H9 (cell line): Measurements from ENCODE around the gene RSPO3. TPM values are rescaled to one million over a fixed set of nuclear protein-coding genes. Genes with fewer than 3 reads are reported as not detected.
"Not testable (repeated sequence)": the region's sequence is repeated elsewhere in the genome, so short reads cannot be mapped to it uniquely, and the experiment has no call there.

Experiments
- DNase-seq: peaks from one replicate; pipeline ENCODE4 v3.0.0-alpha.2; 2017
- H2AFZ ChIP-seq: one replicate; pipeline ENCODE4 v1.6.1; 2013; ENCODE audit warnings: mild to moderate bottlenecking, low read length, control low read depth, moderate library complexity
- H2AK5ac ChIP-seq: 2 replicates; pipeline ENCODE4 v1.6.1; 2013; ENCODE audit warnings: low read length, control low read depth, mixed read lengths; ENCODE audit not compliant: insufficient read length
- H2BK120ac ChIP-seq: one replicate; pipeline ENCODE4 v1.6.1; 2013; ENCODE audit warnings: low read depth, mild to moderate bottlenecking, low read length, control low read depth, inconsistent platforms; ENCODE audit not compliant: poor library complexity, severe bottlenecking
- H2BK12ac ChIP-seq: 2 replicates; pipeline ENCODE4 v1.6.1; 2013; ENCODE audit warnings: low read length, control low read depth, mixed read lengths, low read depth; ENCODE audit not compliant: insufficient read length
- H2BK15ac ChIP-seq: 2 replicates; pipeline ENCODE4 v1.6.1; 2013; ENCODE audit warnings: low read depth, low read length, control low read depth
- H2BK20ac ChIP-seq: one replicate; pipeline ENCODE4 v1.6.1; 2013; ENCODE audit warnings: low read depth, mild to moderate bottlenecking, low read length, control low read depth, inconsistent platforms; ENCODE audit not compliant: poor library complexity, severe bottlenecking
- H2BK5ac ChIP-seq: 2 replicates; pipeline ENCODE4 v1.6.1; 2013; ENCODE audit warnings: low read length, control low read depth, mixed read lengths; ENCODE audit not compliant: insufficient read length
- H3K14ac ChIP-seq: 2 replicates; pipeline ENCODE4 v1.6.1; 2013; ENCODE audit warnings: low read length, control low read depth; ENCODE audit not compliant: insufficient read depth
- H3K18ac ChIP-seq: 2 replicates; pipeline ENCODE4 v1.6.1; 2013; ENCODE audit warnings: low read depth, mild to moderate bottlenecking, mixed read lengths, low read length, control low read depth; ENCODE audit not compliant: insufficient read length
- H3K23ac ChIP-seq: 2 replicates; pipeline ENCODE4 v1.6.1; 2013; ENCODE audit warnings: low read length, control low read depth, mixed read lengths, low read depth; ENCODE audit not compliant: insufficient read length
- H3K23me2 ChIP-seq: 2 replicates; pipeline ENCODE4 v1.6.1; 2013; ENCODE audit warnings: low read depth, mild to moderate bottlenecking, mixed read lengths, low read length, control low read depth; ENCODE audit not compliant: insufficient read length, poor library complexity, severe bottlenecking
- H3K27ac ChIP-seq: 2 replicates; pipeline ENCODE4 v1.5.1; 2013; ENCODE audit warnings: low read length, control low read depth, mixed read lengths, low read depth; ENCODE audit not compliant: insufficient read length
- H3K27me3 ChIP-seq: 2 replicates; pipeline ENCODE4 v1.6.1; 2013; ENCODE audit warnings: low read length, control low read depth, inconsistent platforms; ENCODE audit not compliant: insufficient read depth
- H3K4ac ChIP-seq: 2 replicates; pipeline ENCODE4 v1.6.1; 2013; ENCODE audit warnings: low read depth, mild to moderate bottlenecking, control low read depth, inconsistent platforms, low read length, moderate library complexity
- H3K4me1 ChIP-seq: 2 replicates; pipeline ENCODE4 v1.6.1; 2013; ENCODE audit warnings: low read length, control low read depth, inconsistent platforms; ENCODE audit not compliant: insufficient read depth
- H3K4me2 ChIP-seq: 2 replicates; pipeline ENCODE4 v1.6.1; 2013; ENCODE audit warnings: low read length, control low read depth, mixed read lengths; ENCODE audit not compliant: insufficient read length, insufficient read depth
- H3K56ac ChIP-seq: 2 replicates; pipeline ENCODE4 v1.6.1; 2013; ENCODE audit warnings: low read depth, mild to moderate bottlenecking, mixed read lengths, low read length, control low read depth; ENCODE audit not compliant: insufficient read length
- H3K79me1 ChIP-seq: 2 replicates; pipeline ENCODE4 v1.6.1; 2013; ENCODE audit warnings: low read depth, mild to moderate bottlenecking, moderate library complexity, low read length, control low read depth, inconsistent platforms; ENCODE audit not compliant: insufficient read depth, poor library complexity, severe bottlenecking
- H3K79me2 ChIP-seq: 2 replicates; pipeline ENCODE4 v1.6.1; 2013; ENCODE audit warnings: low read length, control low read depth, inconsistent platforms; ENCODE audit not compliant: insufficient read depth
- H3K9ac ChIP-seq: 2 replicates; pipeline ENCODE4 v1.6.1; 2013; ENCODE audit warnings: low read length, control low read depth, mixed read lengths; ENCODE audit not compliant: insufficient read length; ENCODE audit errors: extremely low read depth
- H3K9me3 ChIP-seq: one replicate; pipeline ENCODE4 v1.6.1; 2013; ENCODE audit warnings: low read depth, low read length, inconsistent platforms; ENCODE audit not compliant: control insufficient read depth
- H3T11ph ChIP-seq: one replicate; pipeline ENCODE4 v1.6.1; 2013; ENCODE audit warnings: mild to moderate bottlenecking, low read length, control low read depth, inconsistent platforms
- H4K20me1 ChIP-seq: one replicate; pipeline ENCODE4 v1.6.1; 2013; ENCODE audit not compliant: control insufficient read depth, insufficient read length, insufficient read depth
- H4K5ac ChIP-seq: 2 replicates; pipeline ENCODE4 v1.6.1; 2013; ENCODE audit warnings: low read depth, mild to moderate bottlenecking, mixed read lengths, low read length, control low read depth; ENCODE audit not compliant: insufficient read length
- H4K8ac ChIP-seq: replicated peaks from 2 replicates; pipeline ENCODE4 v1.6.1; 2013; ENCODE audit warnings: low read length, control low read depth, mixed read lengths, low read depth; ENCODE audit not compliant: insufficient read length
- H4K91ac ChIP-seq: 2 replicates; pipeline ENCODE4 v1.6.1; 2013; ENCODE audit warnings: low read depth, mild to moderate bottlenecking, moderate library complexity, mixed read lengths, low read length, control low read depth; ENCODE audit not compliant: insufficient read length
- H3K27ac Mint-ChIP-seq, 3 experiments: 2 replicates in 2 of 3; 3 replicates in 1 of 3; pipeline ENCODE4 v1.8.0; 2020 to 2021; ENCODE audit warnings: mixed read lengths in 3 of 3, mild to moderate bottlenecking in 1 of 3, moderate library complexity in 1 of 3
- H3K27me3 Mint-ChIP-seq: 2 replicates; pipeline ENCODE4 v1.8.0; 2021; ENCODE audit warnings: low read depth, mild to moderate bottlenecking, moderate library complexity, mixed read lengths
- H3K36me3 Mint-ChIP-seq, 3 experiments: 2 replicates in 2 of 3; 3 replicates in 1 of 3; pipeline ENCODE4 v1.8.0; 2020 to 2021; ENCODE audit warnings: low read depth in 3 of 3, mixed read lengths in 3 of 3; ENCODE audit not compliant: insufficient read depth in 1 of 3
- H3K4me1 Mint-ChIP-seq, 2 experiments: 2 replicates each; pipeline ENCODE4 v1.8.0; 2020; ENCODE audit warnings: mixed read lengths in 2 of 2
- H3K4me3 Mint-ChIP-seq, 2 experiments: 2 replicates in 1 of 2; 3 replicates in 1 of 2; pipeline ENCODE4 v1.8.0; 2020 to 2021; ENCODE audit warnings: mild to moderate bottlenecking in 2 of 2, mixed read lengths in 2 of 2, moderate library complexity in 1 of 2
- H3K9me3 Mint-ChIP-seq, 2 experiments: 2 replicates in 1 of 2; 3 replicates in 1 of 2; pipeline ENCODE4 v1.8.0; 2020; ENCODE audit warnings: mild to moderate bottlenecking in 2 of 2, mixed read lengths in 2 of 2, moderate library complexity in 1 of 2
- whole genome bisulfite sequencing: extraction: QIAGEN DNeasy Blood & Tissue Kit; methylation state at CpG from one replicate; pipeline ENCODE4 v1.1.7; 2013; ENCODE audit warnings: missing lambda C conversion rate, low lambda C conversion rate, mixed read lengths; ENCODE audit not compliant: insufficient read length; ENCODE audit errors: extremely low coverage; 5-methylcytosine and 5-hydroxymethylcytosine counted together
- total RNA-seq: library from RNA; stranded (reverse); gene quantifications from 2 replicates; pipeline ENCODE4 v1.2.1, GENCODE V29; 2021
- TF ChIP-seq, protein P1 (sequence below): fragments of 200-600 bp; sonication (generic); conservative IDR thresholded peaks from 3 replicates; pipeline ENCODE4 v1.8.0; 2021; ENCODE audit warnings: antibody characterized with exemption, mild to moderate bottlenecking

Gene RSPO3
- total RNA-seq, 1 experiment from 2014 or later = not detected

- no peak overlapping the region for H2BK20ac ChIP-seq
- H3K18ac ChIP-seq = no peak overlapping the region
- no peak overlapping the region for H3K4ac ChIP-seq
- H4K5ac ChIP-seq = no peak overlapping the region
- peak overlapping the region; percentile 84 for H2AFZ ChIP-seq
- no peaks in the 10 kb centered on the region for H3K23me2 ChIP-seq
- no peak overlapping the region for H3K9ac ChIP-seq
- no peak overlapping the region for H2BK15ac ChIP-seq
- no CpG with 5 or more reads among the region's 5 CpGs for WGBS
- TF ChIP-seq, protein P1, sequence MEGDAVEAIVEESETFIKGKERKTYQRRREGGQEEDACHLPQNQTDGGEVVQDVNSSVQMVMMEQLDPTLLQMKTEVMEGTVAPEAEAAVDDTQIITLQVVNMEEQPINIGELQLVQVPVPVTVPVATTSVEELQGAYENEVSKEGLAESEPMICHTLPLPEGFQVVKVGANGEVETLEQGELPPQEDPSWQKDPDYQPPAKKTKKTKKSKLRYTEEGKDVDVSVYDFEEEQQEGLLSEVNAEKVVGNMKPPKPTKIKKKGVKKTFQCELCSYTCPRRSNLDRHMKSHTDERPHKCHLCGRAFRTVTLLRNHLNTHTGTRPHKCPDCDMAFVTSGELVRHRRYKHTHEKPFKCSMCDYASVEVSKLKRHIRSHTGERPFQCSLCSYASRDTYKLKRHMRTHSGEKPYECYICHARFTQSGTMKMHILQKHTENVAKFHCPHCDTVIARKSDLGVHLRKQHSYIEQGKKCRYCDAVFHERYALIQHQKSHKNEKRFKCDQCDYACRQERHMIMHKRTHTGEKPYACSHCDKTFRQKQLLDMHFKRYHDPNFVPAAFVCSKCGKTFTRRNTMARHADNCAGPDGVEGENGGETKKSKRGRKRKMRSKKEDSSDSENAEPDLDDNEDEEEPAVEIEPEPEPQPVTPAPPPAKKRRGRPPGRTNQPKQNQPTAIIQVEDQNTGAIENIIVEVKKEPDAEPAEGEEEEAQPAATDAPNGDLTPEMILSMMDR = no peak
- no peak overlapping the region for H2AK5ac ChIP-seq
- no peak overlapping the region for H3K27ac ChIP-seq
- H2BK12ac ChIP-seq = no peak overlapping the region
- no peaks in the 10 kb centered on the region for H3K9me3 ChIP-seq
- H3K4me3 Mint-ChIP-seq = no peak overlapping the region
- H3T11ph ChIP-seq = no peak overlapping the region
- H4K91ac ChIP-seq = no peak overlapping the region
- no peak overlapping the region for H3K14ac ChIP-seq
- no peak overlapping the region for H2BK5ac ChIP-seq
- H3K27me3 Mint-ChIP-seq = no peaks in the 10 kb centered on the region
- H2BK120ac ChIP-seq = no peak overlapping the region
- no peak for DNase-seq
- H3K23ac ChIP-seq = no peak overlapping the region
- peak overlapping the region in 1 of 3 experiments; percentile 16; a peak in 2 of 7 replicates for H3K27ac Mint-ChIP-seq
- H3K36me3 Mint-ChIP-seq = no peaks in the 10 kb centered on the region
- no peak overlapping the region for H4K8ac ChIP-seq
- no peaks in the 10 kb centered on the region for H3K4me1 Mint-ChIP-seq
- H3K9me3 Mint-ChIP-seq = no peaks in the 10 kb centered on the region
- H3K79me1 ChIP-seq = no peaks in the 10 kb centered on the region
- no peaks in the 10 kb centered on the region for H4K20me1 ChIP-seq
- H3K4me2 ChIP-seq = no peak overlapping the region
- H3K56ac ChIP-seq = no peak overlapping the region
- H3K79me2 ChIP-seq = no peaks in the 10 kb centered on the region
- H3K4me1 ChIP-seq = no peaks in the 10 kb centered on the region
- H3K27me3 ChIP-seq = no peaks in the 10 kb centered on the region
Observed at GRCh38 chr6:127096167-127096566, 22.3 kb upstream of the RSPO3 start.

GRCh38 chr6:127097442-127097841 is 21.0 kb upstream of the RSPO3 start:
- not testable (repeated sequence) for H3K23me2 ChIP-seq, H3K4me1 Mint-ChIP-seq, H3K4me1 ChIP-seq, H3K14ac ChIP-seq, H2BK120ac ChIP-seq, H3K18ac ChIP-seq, H3K27me3 ChIP-seq, H3K9me3 Mint-ChIP-seq, H2BK5ac ChIP-seq, H3K56ac ChIP-seq, DNase-seq, H4K20me1 ChIP-seq, H3K23ac ChIP-seq, H2AK5ac ChIP-seq, H3K27ac ChIP-seq, H3K4ac ChIP-seq, H3K79me2 ChIP-seq, H3K27ac Mint-ChIP-seq, H3K79me1 ChIP-seq, H3K4me3 Mint-ChIP-seq, H3K4me2 ChIP-seq, H4K8ac ChIP-seq, H3K9ac ChIP-seq, H2BK15ac ChIP-seq, H4K91ac ChIP-seq, H2AFZ ChIP-seq, H3K27me3 Mint-ChIP-seq, H3K36me3 Mint-ChIP-seq, H3K9me3 ChIP-seq, H2BK20ac ChIP-seq, H2BK12ac ChIP-seq, H4K5ac ChIP-seq, H3T11ph ChIP-seq
- no CpG with 5 or more reads among the region's 5 CpGs for WGBS
